Astrocyte of the hippocampus (primary cell): ENCODE data around the gene MLX.
"Not testable (repeated sequence)": the region's sequence is repeated elsewhere in the genome, so short reads cannot be mapped to it uniquely, and the experiment has no call there.

ENCODE experiments used
- DNase-seq: peaks from one replicate; pipeline ENCODE4 v3.0.0; 2011; ENCODE audit warnings: low read depth, low spot score

MLX gene

DNA sequence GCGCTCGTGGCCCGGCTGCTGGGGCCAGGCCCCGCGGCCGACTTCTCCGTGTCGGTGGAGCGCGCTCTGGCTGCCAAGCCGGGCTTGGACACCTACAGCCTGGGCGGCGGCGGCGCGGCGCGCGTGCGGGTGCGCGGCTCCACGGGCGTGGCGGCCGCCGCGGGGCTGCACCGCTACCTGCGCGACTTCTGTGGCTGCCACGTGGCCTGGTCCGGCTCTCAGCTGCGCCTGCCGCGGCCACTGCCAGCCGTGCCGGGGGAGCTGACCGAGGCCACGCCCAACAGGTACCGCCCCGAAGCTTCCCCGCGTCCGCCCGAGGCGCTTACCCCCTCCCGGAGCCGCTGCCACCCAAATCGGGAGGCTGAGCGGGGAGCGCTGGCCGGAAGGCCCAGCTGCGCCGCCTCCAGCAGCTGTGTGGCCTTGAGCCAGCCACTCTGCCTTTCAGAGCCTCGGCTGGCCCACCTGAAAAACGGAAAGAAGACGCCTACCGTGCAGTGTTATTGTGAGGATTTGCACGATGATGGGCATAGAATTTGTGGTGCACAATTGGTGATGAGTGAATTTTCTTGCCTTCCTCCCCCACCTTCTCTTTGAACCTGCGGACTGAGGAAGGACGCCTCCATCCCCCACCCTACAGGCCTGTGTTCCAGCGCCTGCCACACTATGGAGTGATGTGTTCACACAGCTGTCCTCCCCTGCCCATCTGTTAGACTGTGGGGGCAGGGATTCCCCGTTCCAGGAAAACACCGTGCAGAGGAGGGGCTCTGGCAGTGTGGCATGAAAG, 30.3 kb upstream of the MLX start:
- peak; percentile 87 for DNase-seq

DNA sequence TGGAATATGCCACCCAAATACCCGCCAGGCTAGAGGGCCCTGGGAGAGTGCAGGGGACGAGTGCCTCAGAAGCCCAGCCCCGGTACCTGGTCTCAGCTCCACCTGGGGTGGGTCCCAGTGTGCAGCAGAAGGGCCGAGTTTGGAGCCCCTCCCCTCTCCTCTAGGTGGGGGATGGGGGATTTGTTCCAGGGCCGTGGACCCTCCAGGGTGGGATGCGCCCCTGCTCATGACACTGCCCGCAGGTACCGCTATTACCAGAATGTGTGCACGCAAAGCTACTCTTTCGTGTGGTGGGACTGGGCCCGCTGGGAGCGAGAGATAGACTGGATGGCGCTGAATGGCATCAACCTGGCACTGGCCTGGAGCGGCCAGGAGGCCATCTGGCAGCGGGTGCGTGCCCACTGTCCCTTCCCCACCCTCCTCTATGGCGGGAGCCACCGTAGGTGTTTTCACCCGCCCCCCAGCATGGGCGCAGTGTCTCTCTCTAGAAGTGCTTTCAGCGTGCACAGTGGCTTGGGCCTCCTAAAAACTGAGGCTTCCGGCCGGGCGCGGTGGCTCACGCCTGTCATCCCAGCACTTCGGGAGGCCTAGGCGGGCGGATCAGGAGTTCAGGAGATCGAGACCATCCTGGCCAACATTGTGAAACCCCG, 29.6 kb upstream of the MLX start:
- DNase-seq: no peak

- no peak for DNase-seq
Measured at GRCh38 chr17:42537826-42538451, 29.0 kb upstream of the MLX start.

DNA sequence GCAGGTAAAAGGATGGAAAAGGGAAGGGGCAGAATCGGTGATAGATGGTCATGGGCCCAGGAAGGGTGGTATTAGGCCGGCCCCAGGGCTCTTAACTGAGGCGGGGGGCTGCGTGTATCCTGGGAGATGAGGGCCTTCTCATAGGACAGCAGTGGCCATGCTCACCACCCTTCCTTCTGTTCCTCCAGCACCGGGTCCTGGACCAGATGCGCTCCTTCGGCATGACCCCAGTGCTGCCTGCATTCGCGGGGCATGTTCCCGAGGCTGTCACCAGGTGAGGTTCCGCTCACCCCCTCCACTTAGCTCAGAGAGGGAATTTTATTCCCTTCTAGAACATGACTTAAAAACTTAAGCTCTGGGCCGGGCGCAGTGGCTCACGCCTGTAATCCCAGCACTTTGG, 28.4 kb upstream of the MLX start:
- no peak for DNase-seq

GRCh38 chr17:42540558-42540957, 26.3 kb upstream of the MLX start:
- DNase-seq: not testable (repeated sequence)

GRCh38 chr17:42541041-42541833, 25.7 kb upstream of the MLX start:
- DNase-seq: no peak

DNA sequence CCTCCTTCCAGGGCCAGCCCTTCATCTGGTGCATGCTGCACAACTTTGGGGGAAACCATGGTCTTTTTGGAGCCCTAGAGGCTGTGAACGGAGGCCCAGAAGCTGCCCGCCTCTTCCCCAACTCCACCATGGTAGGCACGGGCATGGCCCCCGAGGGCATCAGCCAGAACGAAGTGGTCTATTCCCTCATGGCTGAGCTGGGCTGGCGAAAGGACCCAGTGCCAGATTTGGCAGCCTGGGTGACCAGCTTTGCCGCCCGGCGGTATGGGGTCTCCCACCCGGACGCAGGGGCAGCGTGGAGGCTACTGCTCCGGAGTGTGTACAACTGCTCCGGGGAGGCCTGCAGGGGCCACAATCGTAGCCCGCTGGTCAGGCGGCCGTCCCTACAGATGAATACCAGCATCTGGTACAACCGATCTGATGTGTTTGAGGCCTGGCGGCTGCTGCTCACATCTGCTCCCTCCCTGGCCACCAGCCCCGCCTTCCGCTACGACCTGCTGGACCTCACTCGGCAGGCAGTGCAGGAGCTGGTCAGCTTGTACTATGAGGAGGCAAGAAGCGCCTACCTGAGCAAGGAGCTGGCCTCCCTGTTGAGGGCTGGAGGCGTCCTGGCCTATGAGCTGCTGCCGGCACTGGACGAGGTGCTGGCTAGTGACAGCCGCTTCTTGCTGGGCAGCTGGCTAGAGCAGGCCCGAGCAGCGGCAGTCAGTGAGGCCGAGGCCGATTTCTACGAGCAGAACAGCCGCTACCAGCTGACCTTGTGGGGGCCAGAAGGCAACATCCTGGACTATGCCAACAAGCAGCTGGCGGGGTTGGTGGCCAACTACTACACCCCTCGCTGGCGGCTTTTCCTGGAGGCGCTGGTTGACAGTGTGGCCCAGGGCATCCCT, 23.5 kb upstream of the MLX start:
- DNase-seq: no peak

DNA sequence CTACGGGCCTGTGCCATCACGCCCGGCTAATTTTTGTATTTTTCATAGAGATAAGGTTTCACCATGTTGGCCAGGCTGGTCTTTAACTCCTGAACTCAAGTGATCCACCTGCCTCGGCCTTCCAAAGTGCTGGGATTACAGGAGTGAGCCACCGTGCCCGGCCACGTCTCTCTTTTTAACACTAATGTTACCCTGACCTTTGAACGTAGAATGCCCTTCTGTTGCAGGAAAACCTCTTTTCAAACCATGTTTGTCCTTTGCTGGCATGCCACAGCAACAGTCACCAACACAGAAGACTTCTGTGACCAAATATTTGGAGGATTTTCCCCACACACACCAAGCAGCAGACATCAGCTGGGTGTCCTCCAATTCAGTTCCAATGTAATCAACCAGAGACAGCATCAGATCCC, 22.0 kb upstream of the MLX start:
- DNase-seq: no peak

GRCh38 chr17:42545755-42546505, 21.0 kb upstream of the MLX start:
- not testable (repeated sequence) for DNase-seq

DNA sequence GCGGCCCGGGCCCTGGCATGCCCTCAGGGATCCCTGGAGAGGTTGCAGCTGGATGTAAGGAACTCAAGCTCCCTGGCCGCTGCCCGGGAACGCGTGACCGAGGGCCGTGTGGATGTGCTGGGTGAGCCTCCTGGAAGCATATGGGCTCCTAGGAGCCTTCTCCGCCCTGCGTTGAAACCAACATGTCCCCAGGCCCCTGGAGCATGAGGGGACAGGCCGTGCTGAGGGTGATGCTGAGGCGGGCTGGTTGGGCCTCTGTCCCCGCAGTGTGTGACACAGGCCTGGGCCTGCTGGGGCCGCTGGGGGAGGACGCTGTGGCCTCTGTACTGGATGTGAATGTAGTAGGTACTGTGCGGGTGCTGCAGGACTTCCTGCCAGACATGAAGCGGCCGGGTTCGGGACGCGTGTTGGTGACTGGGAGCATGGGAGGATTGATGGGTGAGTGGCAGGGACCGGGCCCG, 19.9 kb upstream of the MLX start:
- DNase-seq: no peak

DNA sequence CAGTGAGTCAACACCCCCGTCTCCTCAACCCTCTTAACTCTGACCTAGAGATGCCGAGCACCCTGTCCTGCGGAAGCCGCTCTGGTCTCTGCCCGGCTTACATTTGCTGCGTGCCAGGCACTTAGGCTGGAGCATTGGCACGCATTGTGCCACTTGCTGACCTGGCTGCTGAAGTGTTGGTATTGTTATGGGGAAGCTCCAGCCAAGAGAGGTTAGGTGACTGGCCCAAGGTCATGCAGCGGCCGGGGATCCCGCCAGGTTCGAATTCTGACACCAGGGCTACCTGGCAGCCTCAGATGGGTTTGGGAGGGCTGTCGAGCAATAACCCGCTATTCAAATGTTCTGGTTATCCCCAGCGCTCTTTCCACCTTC, 19.2 kb upstream of the MLX start:
- no peak for DNase-seq

DNA sequence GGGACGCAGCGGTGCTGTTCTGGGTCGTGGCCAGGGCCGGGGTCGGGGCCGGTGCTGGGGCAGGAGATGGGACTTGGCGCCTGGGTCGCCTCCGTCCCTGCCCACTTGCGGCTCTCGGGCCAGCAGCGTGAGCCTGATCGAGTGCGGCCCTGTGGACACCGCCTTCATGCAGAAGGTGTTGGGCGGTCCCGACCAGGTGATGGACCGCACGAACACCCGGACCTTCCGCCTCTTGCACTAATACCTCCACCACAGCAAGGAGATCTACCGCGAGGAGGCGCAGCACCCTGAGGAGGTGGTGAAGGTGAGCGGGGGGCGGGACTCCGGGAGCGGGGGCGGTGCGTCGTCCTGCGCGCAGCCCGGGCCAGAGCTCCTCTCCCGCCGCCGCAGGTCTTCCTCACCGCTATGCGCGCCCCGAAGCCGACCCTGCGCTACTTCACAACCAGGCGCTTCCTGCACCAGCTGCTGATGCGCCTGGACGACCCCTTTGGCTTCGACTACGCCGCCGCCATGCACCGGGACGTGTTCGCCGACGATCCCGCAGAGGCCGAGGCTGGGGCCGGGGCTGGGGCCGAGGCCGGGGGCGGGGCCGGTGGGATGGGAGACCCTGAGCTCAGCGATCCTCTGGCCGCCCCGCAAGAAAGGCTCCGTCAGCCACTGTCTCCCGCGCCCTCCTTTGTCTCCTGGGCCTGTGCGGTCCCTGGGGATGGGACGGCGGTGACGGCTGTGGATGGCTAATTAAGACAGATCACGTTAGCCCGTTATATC, 18.6 kb upstream of the MLX start:
- DNase-seq: peak; percentile 83

- DNase-seq: no peak
Measured at GRCh38 chr17:42548993-42549755, 17.7 kb upstream of the MLX start.

- DNase-seq: not testable (repeated sequence)
Measured at GRCh38 chr17:42552736-42553135, 14.2 kb upstream of the MLX start, which contains the start of gene HSD17B1. HSD17B1 (plus strand) TSS chr17:42552923; CDS start chr17:42552934, 11 bp downstream.

GRCh38 chr17:42553161-42553818, 13.6 kb upstream of the MLX start:
- no peak for DNase-seq

GRCh38 chr17:42553866-42554249, 13.0 kb upstream of the MLX start:
- no peak for DNase-seq

DNA sequence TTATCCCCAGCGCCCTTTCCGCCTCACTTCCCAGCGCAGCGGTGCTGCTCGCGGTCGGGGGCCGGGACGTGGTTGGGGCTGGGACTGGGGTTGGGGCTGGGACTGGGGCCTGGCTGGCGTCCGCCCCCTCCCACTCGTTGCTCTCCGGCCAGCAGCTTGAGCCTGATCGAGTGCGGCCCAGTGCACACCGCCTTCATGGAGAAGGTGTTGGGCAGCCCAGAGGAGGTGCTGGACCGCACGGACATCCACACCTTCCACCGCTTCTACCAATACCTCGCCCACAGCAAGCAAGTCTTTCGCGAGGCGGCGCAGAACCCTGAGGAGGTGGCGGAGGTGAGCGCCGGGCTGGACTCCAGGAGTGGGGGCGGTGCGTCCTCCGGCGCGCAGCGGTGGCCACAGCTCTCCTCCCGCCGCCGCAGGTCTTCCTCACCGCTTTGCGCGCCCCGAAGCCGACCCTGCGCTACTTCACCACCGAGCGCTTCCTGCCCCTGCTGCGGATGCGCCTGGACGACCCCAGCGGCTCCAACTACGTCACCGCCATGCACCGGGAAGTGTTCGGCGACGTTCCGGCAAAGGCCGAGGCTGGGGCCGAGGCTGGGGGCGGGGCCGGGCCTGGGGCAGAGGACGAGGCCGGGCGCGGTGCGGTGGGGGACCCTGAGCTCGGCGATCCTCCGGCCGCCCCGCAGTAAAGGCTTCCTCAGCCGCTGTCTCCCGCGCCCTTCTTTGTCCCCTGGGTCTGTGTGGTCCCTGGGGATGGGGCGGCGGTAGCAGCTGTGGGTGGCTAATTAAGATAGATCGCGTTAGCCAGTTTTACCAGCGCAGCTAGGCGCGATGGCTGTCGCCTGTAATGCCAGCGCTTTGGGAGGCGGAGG, 12.4 kb upstream of the MLX start:
- DNase-seq: peak; percentile 90
